MCF 10A (cell line): ENCODE results near the gene FGR. TPM values are rescaled to one million over a fixed set of nuclear protein-coding genes. Genes with fewer than 3 reads are reported as not detected.

Experiments used
- BruUV-seq: library from RNA; stranded (reverse); fragments of 400-500 nt; replicated peaks from 2 replicates; lab custom pipeline; 2021; lab: Mats Ljungman, UMichigan
- CTCF ChIA-PET: fragments of 300-600 bp; sonication (Branson Sonifier 250); formaldehyde crosslinking; extraction: SDS; loops from one replicate; lab custom pipeline; 2021; ENCODE audit warnings: antibody characterized with exemption, inconsistent platforms; lab: Yijun Ruan, JAX
- POLR2A ChIA-PET: fragments of 300-600, 350-650 bp; sonication (Branson Sonifier 250); formaldehyde crosslinking; extraction: SDS; loops from one replicate; lab custom pipeline; 2020; ENCODE audit warnings: antibody characterized with exemption, inconsistent platforms; lab: Yijun Ruan, JAX
- DNase-seq: peaks from one replicate; pipeline ENCODE4 v3.0.0-alpha.2; 2018; ENCODE audit not compliant: unreplicated experiment
- H3K27ac Mint-ChIP-seq: one replicate; pipeline ENCODE4 v1.8.0; 2022; ENCODE audit warnings: mild to moderate bottlenecking, low read depth, mixed read lengths; ENCODE audit not compliant: unreplicated experiment
- H3K27me3 Mint-ChIP-seq: one replicate; pipeline ENCODE4 v1.8.0; 2022; ENCODE audit warnings: mixed read lengths; ENCODE audit not compliant: insufficient read depth, unreplicated experiment
- H3K36me3 Mint-ChIP-seq: one replicate; pipeline ENCODE4 v1.8.0; 2022; ENCODE audit warnings: mild to moderate bottlenecking, moderate library complexity, mixed read lengths; ENCODE audit not compliant: insufficient read depth, unreplicated experiment
- H3K4me1 Mint-ChIP-seq: one replicate; pipeline ENCODE4 v1.8.0; 2022; ENCODE audit warnings: mixed read lengths; ENCODE audit not compliant: insufficient read depth, unreplicated experiment
- H3K4me3 Mint-ChIP-seq: one replicate; pipeline ENCODE4 v1.8.0; 2022; ENCODE audit warnings: mild to moderate bottlenecking, moderate library complexity, mixed read lengths; ENCODE audit not compliant: unreplicated experiment
- H3K9me3 Mint-ChIP-seq: one replicate; pipeline ENCODE4 v1.8.0; 2022; ENCODE audit warnings: mixed read lengths; ENCODE audit not compliant: unreplicated experiment
- intact Hi-C: fragments of 100-400 bp; cut with micrococcal nuclease; formaldehyde crosslinking; loops from 2 replicates; pipeline ENCODE4 v1.14.1; 2022
- total RNA-seq: library from RNA; stranded (reverse); gene quantifications from 2 replicates; pipeline ENCODE4 v1.2.3, GENCODE V29; 2022
- TF ChIP-seq, protein P1 (sequence below): fragments of 200-600 bp; IDR thresholded peaks from one replicate; pipeline ENCODE4 v1.8.0; 2022; ENCODE audit warnings: antibody characterized with exemption, mild to moderate bottlenecking; ENCODE audit not compliant: unreplicated experiment

FGR gene
- total RNA-seq, 1 experiment from 2014 or later = not detected

DNA sequence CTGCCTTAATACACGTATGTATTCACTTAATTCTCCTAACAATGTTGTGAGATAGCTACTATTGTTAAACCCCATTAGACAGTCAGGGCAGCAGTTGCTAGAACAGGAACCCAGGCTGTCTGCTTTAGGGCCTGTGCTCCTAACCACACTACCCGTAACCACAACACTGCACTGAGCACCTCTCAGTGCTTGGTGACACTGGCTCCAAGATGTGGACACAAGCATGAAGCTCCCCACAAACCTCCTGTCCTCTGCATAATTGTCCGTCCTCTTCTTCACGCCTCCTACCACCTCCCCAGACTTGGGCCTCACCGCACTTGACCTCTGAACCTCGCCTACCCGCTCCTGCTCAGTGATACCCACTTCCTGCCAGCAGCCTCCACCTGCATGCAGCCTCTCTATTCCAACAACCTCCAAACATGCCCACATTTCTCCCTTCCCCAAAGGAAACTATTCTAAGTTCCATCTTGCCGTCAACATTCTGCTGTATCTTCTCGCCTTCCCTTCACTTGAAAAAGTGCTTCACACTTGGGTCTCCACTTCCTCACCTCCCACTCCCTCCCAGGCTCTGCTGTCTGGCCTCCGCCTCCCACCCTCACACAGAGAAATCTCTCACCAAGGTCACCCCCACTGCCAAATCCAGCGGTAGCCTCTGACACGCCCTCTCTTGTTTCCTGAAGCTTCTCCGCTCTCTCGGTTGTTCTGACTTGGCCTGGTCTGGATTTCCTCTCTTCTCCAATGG is 16.5 kb downstream of the FGR start:
- no TSS peak for BruUV-seq
- Mint-ChIP-seq H3K4me3 (no peak overlapping the region), H3K9me3 (no peaks in the 10 kb centered on the region), H3K27ac (no peak overlapping the region), H3K36me3 (no peaks in the 10 kb centered on the region), H3K27me3 (no peaks in the 10 kb centered on the region), H3K4me1 (no peaks in the 10 kb centered on the region)
- ChIA-PET CTCF (interaction anchor here (1.3 to 2.0 kb wide), 3 partner anchors 10 to 51 kb away, joined by 3 to 7 read pairs (median 6); no protein-coding TSS in a partner anchor), POLR2A (interaction anchor here (0.8 kb wide), 1 partner anchor 14 kb away, joined by 4 read pairs; the partner anchor contains the start of gene AHDC1)
- TF ChIP-seq, protein P1, sequence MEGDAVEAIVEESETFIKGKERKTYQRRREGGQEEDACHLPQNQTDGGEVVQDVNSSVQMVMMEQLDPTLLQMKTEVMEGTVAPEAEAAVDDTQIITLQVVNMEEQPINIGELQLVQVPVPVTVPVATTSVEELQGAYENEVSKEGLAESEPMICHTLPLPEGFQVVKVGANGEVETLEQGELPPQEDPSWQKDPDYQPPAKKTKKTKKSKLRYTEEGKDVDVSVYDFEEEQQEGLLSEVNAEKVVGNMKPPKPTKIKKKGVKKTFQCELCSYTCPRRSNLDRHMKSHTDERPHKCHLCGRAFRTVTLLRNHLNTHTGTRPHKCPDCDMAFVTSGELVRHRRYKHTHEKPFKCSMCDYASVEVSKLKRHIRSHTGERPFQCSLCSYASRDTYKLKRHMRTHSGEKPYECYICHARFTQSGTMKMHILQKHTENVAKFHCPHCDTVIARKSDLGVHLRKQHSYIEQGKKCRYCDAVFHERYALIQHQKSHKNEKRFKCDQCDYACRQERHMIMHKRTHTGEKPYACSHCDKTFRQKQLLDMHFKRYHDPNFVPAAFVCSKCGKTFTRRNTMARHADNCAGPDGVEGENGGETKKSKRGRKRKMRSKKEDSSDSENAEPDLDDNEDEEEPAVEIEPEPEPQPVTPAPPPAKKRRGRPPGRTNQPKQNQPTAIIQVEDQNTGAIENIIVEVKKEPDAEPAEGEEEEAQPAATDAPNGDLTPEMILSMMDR = no peak
- intact Hi-C loops = no loop called here
- no peak for DNase-seq

DNA sequence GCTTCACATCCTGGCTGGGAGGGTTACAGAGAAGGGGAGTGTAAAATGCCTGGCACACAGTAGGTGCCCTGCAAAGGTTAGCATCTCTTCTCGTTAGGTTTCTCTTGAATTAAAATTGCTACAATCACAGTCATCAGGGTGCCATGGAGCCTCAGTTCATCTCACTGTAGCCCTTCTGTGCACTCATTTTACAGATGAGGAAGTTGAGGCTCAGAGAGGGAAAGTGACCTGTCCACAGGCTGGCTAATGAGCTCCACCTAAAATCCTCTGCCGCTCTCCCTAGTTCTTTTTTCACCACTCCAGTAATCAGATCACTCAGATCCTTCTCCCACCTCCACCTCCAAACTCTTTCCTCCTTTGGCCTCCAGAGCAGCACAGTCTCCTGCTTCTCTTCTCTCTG is 17.6 kb downstream of the FGR start:
- DNase-seq = no peak
- POLR2A ChIA-PET = interaction anchor here (0.7 kb wide), 1 partner anchor 183 kb away, joined by 3 read pairs; no protein-coding TSS in a partner anchor
- no peak overlapping the region for H3K27ac Mint-ChIP-seq
- no peaks in the 10 kb centered on the region for H3K4me1 Mint-ChIP-seq
- H3K4me3 Mint-ChIP-seq = no peak overlapping the region
- no TSS peak for BruUV-seq
- no peaks in the 10 kb centered on the region for H3K9me3 Mint-ChIP-seq
- H3K36me3 Mint-ChIP-seq = no peaks in the 10 kb centered on the region
- no peaks in the 10 kb centered on the region for H3K27me3 Mint-ChIP-seq
- CTCF ChIA-PET = interaction anchor here (0.7 to 2.0 kb wide), 5 partner anchors 9 to 194 kb away, joined by 3 to 7 read pairs (median 5); no protein-coding TSS in a partner anchor
- TF ChIP-seq, protein P1 = no peak
- intact Hi-C loops = no loop called here

DNA sequence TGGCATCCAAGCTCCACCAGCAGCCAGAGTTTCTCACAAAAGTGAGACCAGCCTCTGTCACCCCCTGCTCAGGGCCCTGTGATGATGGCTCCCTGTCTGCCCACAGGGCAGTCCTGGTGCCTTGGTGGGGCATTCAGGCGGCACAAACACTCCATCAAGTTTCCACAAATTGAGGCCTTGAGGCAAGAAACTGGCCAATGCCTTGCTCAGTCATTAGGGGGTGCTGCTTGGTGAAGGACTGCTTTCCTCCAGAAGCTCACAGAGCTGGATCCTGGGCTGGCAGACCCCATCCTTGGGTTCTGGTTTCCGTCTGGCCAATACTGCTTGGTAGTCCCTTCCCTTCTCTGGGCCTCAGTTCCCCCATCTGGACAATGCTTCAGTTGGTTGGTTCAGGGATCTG is 18.5 kb downstream of the FGR start:
- Mint-ChIP-seq H3K27me3 (no peaks in the 10 kb centered on the region), H3K9me3 (no peaks in the 10 kb centered on the region), H3K4me1 (no peaks in the 10 kb centered on the region), H3K27ac (no peak overlapping the region), H3K36me3 (no peaks in the 10 kb centered on the region), H3K4me3 (no peak overlapping the region)
- CTCF ChIA-PET = interaction anchor here (0.6 to 1.6 kb wide), 4 partner anchors 8 to 56 kb away, joined by 4 to 5 read pairs (median 4); partner anchors contain the start of gene IFI6
- POLR2A ChIA-PET = no interaction called here
- TF ChIP-seq, protein P1 = no peak
- no TSS peak for BruUV-seq
- intact Hi-C loops = no loop called here
- no peak for DNase-seq

DNA sequence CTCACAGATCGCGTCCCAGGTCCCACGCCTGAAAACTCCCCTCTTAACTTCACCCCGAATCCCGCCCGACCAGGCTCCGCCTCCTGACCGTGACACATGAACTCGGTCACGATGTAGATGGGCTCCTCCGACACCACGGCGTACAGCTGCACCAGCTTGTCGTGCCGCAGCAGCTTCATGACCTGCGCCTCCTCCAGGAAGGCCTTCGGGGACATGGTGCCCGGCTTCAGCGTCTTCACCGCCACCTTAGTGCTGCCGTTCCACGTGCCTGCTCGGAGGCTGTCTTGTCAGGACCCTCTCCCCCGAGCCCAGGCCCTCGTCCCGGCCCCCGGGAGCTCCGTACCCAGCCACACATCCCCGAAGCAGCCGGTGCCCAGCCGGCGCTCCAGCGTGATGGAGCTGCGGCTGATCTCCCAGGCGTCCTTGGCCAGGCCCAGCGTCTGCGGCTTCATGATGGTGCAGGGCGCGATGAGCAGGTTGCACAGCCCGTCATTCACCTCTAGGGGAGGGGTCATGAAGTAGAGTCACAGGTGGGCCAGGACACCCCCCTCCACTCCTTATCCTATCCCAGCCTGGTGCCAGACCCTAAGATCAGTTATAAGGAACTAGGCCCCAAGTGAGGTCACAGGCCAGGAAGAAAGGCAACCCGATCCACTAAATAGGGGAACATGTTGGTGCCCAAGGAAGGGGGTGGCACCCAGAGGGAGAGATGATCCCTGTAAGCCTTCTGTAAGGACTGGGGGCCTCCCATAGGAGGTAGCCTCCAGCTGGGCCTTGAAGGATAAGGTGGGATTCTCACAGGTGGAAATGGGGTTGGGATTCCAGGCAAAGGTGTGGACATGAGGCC is 19.4 kb downstream of the FGR start:
- CTCF ChIA-PET = interaction anchor here (0.6 to 2.3 kb wide), 2 partner anchors 29 to 57 kb away, joined by 4 to 8 read pairs; partner anchors contain the start of gene IFI6
- no peaks in the 10 kb centered on the region for H3K4me1 Mint-ChIP-seq
- no peak for DNase-seq
- intact Hi-C loops = no loop called here
- no peak overlapping the region for H3K27ac Mint-ChIP-seq
- H3K9me3 Mint-ChIP-seq = no peaks in the 10 kb centered on the region
- H3K27me3 Mint-ChIP-seq = no peaks in the 10 kb centered on the region
- TF ChIP-seq, protein P1 = no peak
- no peak overlapping the region for H3K4me3 Mint-ChIP-seq
- no TSS peak for BruUV-seq
- POLR2A ChIA-PET = no interaction called here
- H3K36me3 Mint-ChIP-seq = no peaks in the 10 kb centered on the region
